OCI-LY1 (cell line): ENCODE results near the gene GSG1.

ENCODE experiments used
- EZH2 ChIP-seq: fragments of 200-600 bp; sonication (generic), shearing (Covaris generic); IDR thresholded peaks from 2 replicates; pipeline ENCODE4 v1.8.0; 2017; ENCODE audit warnings: borderline replicate concordance, mixed run types, mild to moderate bottlenecking, antibody characterized with exemption, low read length, moderate library complexity, mixed read lengths
- TF ChIP-seq, protein P1 (sequence below): fragments of 200-600 bp; sonication (generic), shearing (Covaris generic); IDR thresholded peaks from 2 replicates; pipeline ENCODE4 v1.5.1; 2017; ENCODE audit warnings: mild to moderate bottlenecking, antibody characterized with exemption, low read length, moderate library complexity, mixed read lengths

DNA sequence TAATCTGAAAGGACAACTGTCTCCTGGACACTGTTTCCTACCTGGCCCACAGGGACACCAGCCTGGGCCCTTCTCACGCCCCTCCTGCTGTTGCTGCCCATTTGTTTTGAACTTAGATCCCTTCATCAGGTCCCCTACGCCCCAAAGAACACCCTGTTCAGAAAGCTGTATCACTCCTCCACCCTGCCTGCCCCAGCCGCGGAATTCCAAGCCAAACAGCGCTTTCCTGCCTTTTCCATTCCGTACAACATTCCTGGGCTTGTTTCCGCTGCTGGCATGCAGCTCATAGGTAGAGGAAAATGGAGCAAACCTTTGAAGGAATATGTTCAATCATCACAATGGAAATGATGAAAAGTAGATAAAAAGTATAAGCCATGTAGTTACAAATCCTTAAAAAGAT lies 12.8 kb upstream of the GSG1 start:
- TF ChIP-seq, protein P1, sequence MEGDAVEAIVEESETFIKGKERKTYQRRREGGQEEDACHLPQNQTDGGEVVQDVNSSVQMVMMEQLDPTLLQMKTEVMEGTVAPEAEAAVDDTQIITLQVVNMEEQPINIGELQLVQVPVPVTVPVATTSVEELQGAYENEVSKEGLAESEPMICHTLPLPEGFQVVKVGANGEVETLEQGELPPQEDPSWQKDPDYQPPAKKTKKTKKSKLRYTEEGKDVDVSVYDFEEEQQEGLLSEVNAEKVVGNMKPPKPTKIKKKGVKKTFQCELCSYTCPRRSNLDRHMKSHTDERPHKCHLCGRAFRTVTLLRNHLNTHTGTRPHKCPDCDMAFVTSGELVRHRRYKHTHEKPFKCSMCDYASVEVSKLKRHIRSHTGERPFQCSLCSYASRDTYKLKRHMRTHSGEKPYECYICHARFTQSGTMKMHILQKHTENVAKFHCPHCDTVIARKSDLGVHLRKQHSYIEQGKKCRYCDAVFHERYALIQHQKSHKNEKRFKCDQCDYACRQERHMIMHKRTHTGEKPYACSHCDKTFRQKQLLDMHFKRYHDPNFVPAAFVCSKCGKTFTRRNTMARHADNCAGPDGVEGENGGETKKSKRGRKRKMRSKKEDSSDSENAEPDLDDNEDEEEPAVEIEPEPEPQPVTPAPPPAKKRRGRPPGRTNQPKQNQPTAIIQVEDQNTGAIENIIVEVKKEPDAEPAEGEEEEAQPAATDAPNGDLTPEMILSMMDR: no peak
- no peak for TF ChIP-seq EZH2
